ENCODE data around the gene ANTXR1.

DNA sequence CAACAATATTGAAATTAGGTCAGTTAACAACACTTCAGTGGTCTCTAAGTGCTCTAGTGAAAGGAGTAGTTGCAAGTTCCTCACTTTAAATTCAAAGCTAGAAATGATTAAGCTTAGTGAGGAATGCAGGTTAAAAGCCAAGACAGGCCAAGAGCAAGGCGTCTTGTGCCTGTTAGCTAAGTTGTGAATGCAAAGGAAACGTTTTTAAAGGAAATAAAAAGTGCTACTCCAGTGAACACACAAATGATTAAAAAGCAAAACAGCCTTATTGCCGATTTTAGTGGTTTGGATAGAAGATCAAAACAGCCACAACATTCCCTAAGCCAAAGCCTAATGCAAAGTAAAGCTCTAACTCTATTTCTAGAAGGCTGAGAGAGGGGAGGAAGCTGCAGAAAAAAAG, 44.7 kb downstream of the ANTXR1 start:
- TF ChIP-seq REST (IDR thresholded peaks at IDR 0.05; ENCODE audit: low read depth) (no peak), POLR2A (IDR thresholded peaks at IDR 0.05; ENCODE audit: borderline replicate concordance, extremely low read depth, insufficient read depth, insufficient read length) (no peak), ZFX (IDR thresholded peaks at IDR 0.05) (no peak), ELF1 (IDR thresholded peaks at IDR 0.05; ENCODE audit: borderline replicate concordance, low read depth) (no peak)

Data from HCT116 (cell line).